Measurements from ENCODE around the gene KLC1. TPM values are rescaled to one million over a fixed set of nuclear protein-coding genes. Genes with fewer than 3 reads are reported as not detected.
A peak's percentile ranks its signal among the peaks of the same experiment; 100 is the strongest.

KLC1 gene
- total and polyA plus RNA-seq, 10 of the 15 experiments (the other 5 are each of a cell fraction or from before 2014, with no cell fraction given), result 5.5 to 137 (median 76.1) TPM

- TF ChIP-seq SMARCA5 (IDR thresholded peaks at IDR 0.05), result peak; percentile 62; the same call in 1 of the 2 replicates
- peak; percentile 63 for TF ChIP-seq GATAD2B (conservative IDR thresholded peaks at IDR 0.05; ENCODE audit: low read depth)
- no peak for TF ChIP-seq CUX1 (IDR thresholded peaks at IDR 0.05; ENCODE audit: insufficient replicate concordance, low read depth, low read length)
- no peak for TF ChIP-seq PAX5 (IDR thresholded peaks at IDR 0.05; ENCODE audit: borderline replicate concordance, low read depth, low read length)
- TF ChIP-seq POLR2AphosphoS2 (IDR thresholded peaks at IDR 0.05; ENCODE audit: low read depth, low read length), result no peak
- no peak for TF ChIP-seq NBN (IDR thresholded peaks at IDR 0.05)
- TF ChIP-seq ZNF384 (IDR thresholded peaks at IDR 0.05; ENCODE audit: borderline replicate concordance, low read depth, low read length), result no peak
- no peak for TF ChIP-seq MLLT1 (IDR thresholded peaks at IDR 0.05)
- no peak for TF ChIP-seq SMAD5 (IDR thresholded peaks at IDR 0.05; ENCODE audit: low read depth)
- 0 out of 2 replicates have a peak, but pooled peaks have one; percentile 51 for TF ChIP-seq NFXL1 (IDR thresholded peaks at IDR 0.05; ENCODE audit: borderline replicate concordance)
- TF ChIP-seq CHD4 (IDR thresholded peaks at IDR 0.05), result no peak
- TF ChIP-seq ZNF622 (IDR thresholded peaks at IDR 0.05), result no peak
- peak; percentile 70 for TF ChIP-seq ZNF687 (IDR thresholded peaks at IDR 0.05)
- no peak for TF ChIP-seq TCF7 (IDR thresholded peaks at IDR 0.05; ENCODE audit: borderline replicate concordance)
- no peak for TF ChIP-seq HSF1 (IDR thresholded peaks at IDR 0.05; ENCODE audit: low read depth, low read length)
- TF ChIP-seq FOXM1 (IDR thresholded peaks at IDR 0.05; ENCODE audit: low read depth, low read length), result no peak
- peak; percentile 58 for TF ChIP-seq CREM (IDR thresholded peaks at IDR 0.05; ENCODE audit: low read depth)
- TF ChIP-seq FOXK2 (IDR thresholded peaks at IDR 0.05), result no peak
These were observed 86.3 kb downstream of the KLC1 start, which contains the start of the genes XRCC3 and ZFYVE21 (continued) for GRCh38 chr14:103715052-103716000.

Data from GM12878 (cell line).